K562 (cell line): ENCODE measurements around the gene NET1. TPM values are rescaled to one million over a fixed set of nuclear protein-coding genes. Genes with fewer than 3 reads are reported as not detected.

Source experiments
- CCAR2 ChIP-seq: fragments of 200-400 bp; formaldehyde crosslinking; IDR thresholded peaks from 2 replicates; pipeline ENCODE4 v1.6.1; 2017; ENCODE audit warnings: mild to moderate bottlenecking, low read depth, low read length
- CHD1 ChIP-seq: fragments of 200-600 bp; sonication (generic); IDR thresholded peaks from one replicate; pipeline ENCODE4 v1.6.1; 2012; ENCODE audit warnings: mild to moderate bottlenecking, moderate library complexity, low read length, inconsistent platforms
- HMGXB4 ChIP-seq: sonication (generic); formaldehyde crosslinking; IDR thresholded peaks from 2 replicates; pipeline ENCODE4 v1.8.1; 2023; ENCODE audit warnings: mild to moderate bottlenecking, missing genetic modification reagents
- MECOM ChIP-seq: fragments of 250-450 bp; sonication (Bioruptor Pico); IDR thresholded peaks from 2 replicates; pipeline ENCODE4 v1.8.0; 2022; ENCODE audit warnings: inconsistent platforms
- NFIC ChIP-seq: fragments of 450-650 bp; IDR thresholded peaks from 2 replicates; pipeline ENCODE4 v1.6.1; 2017; ENCODE audit warnings: mild to moderate bottlenecking, inconsistent platforms
- RUNX1 ChIP-seq: sonication (generic); IDR thresholded peaks from 2 replicates; pipeline ENCODE4 v1.6.1; 2016; ENCODE audit warnings: antibody characterized with exemption, low read depth
- SMARCC2 ChIP-seq: fragments of 450-650 bp; IDR thresholded peaks from 2 replicates; pipeline ENCODE4 v1.6.1; 2017; ENCODE audit warnings: antibody characterized with exemption, moderate library complexity, mild to moderate bottlenecking, low read depth
- TSC22D4 ChIP-seq: fragments of 450-650 bp; IDR thresholded peaks from 2 replicates; pipeline ENCODE4 v1.6.1; 2016; ENCODE audit warnings: missing genetic modification characterization, missing biosample characterization, control low read depth
- ZNF175 ChIP-seq: fragments of 200-800 bp; sonication (Bioruptor generic); IDR thresholded peaks from 2 replicates; pipeline ENCODE4 v1.6.1; 2016; ENCODE audit warnings: low read depth, mild to moderate bottlenecking, missing genetic modification characterization, missing compliant biosample characterization
- ZSCAN32 ChIP-seq: fragments of 450-650 bp; formaldehyde crosslinking; IDR thresholded peaks from 2 replicates; pipeline ENCODE4 v1.4.0; 2020; ENCODE audit warnings: mild to moderate bottlenecking, moderate library complexity
- polyA plus RNA-seq, 8 experiments: library from polyadenylated mRNA; depleted of rRNA in 4 of 8; stranded (reverse) in 5 of 8; unstranded in 3 of 8; fragments of >200 nt; fragmentation: Nextera tagmentation in 2 of 8; fragmentation: Illumina TruSeq in 1 of 8; extraction: Ambion mirVana in 2 of 8; extraction: Trizol in 1 of 8; gene quantifications; 2 replicates each; pipeline versions ENCODE4 v1.2.1 to v1.2.3, GENCODE V29; 2011 to 2014; ENCODE audit warnings: inconsistent platforms in 1 of 8, missing spikeins in 1 of 8
- total RNA-seq, 7 experiments: library from RNA; depleted of rRNA in 6 of 7; stranded (reverse); fragments of >200 nt in 6 of 7; fragmentation: Illumina TruSeq in 2 of 7; extraction: Trizol in 2 of 7; gene quantifications; 2 replicates each; pipeline versions ENCODE4 v1.2.1 to v1.2.3, GENCODE V29; 2011 to 2021; ENCODE audit warnings: low replicate concordance in 1 of 7
- TF ChIP-seq, protein P1 (sequence below): fragments of 250-450 bp; sonication (Bioruptor Pico); IDR thresholded peaks from 2 replicates; pipeline ENCODE4 v1.8.0; 2021; ENCODE audit warnings: borderline replicate concordance, mild to moderate bottlenecking, moderate library complexity; ENCODE audit not compliant: poor library complexity, severe bottlenecking
- TF ChIP-seq, protein P2 (sequence below): fragments of 450-650 bp; IDR thresholded peaks from 2 replicates; pipeline ENCODE4 v1.6.1; 2014; ENCODE audit warnings: low read depth, mild to moderate bottlenecking, moderate library complexity, borderline replicate concordance
- TF ChIP-seq, protein P3 (sequence below): fragments of 250-450 bp; sonication (Bioruptor Pico); IDR thresholded peaks from 2 replicates; pipeline ENCODE4 v1.6.1; 2021; ENCODE audit warnings: mild to moderate bottlenecking

NET1 gene
- total and polyA plus RNA-seq, 9 of the 15 experiments (the other 6 are each of a cell fraction or from before 2014, with no cell fraction given), result 47.4 to 258 (median 106) TPM

- TF ChIP-seq, protein P1, sequence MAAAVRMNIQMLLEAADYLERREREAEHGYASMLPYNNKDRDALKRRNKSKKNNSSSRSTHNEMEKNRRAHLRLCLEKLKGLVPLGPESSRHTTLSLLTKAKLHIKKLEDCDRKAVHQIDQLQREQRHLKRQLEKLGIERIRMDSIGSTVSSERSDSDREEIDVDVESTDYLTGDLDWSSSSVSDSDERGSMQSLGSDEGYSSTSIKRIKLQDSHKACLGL (CRISPR knock-in tag), result no peak
- TF ChIP-seq CHD1 (no peak), RUNX1 (no peak), MECOM (CRISPR knock-in tag) (peak; percentile 63), NFIC (peak; percentile 76), SMARCC2 (peak; percentile 77; the same call in 1 of the 2 replicates), TSC22D4 (tag) (no peak), ZNF175 (CRISPR knock-in tag) (0 out of 2 replicates have a peak, but pooled peaks have one; percentile 5), CCAR2 (no peak), HMGXB4 (no peak), ZSCAN32 (no peak)
- TF ChIP-seq, protein P2, sequence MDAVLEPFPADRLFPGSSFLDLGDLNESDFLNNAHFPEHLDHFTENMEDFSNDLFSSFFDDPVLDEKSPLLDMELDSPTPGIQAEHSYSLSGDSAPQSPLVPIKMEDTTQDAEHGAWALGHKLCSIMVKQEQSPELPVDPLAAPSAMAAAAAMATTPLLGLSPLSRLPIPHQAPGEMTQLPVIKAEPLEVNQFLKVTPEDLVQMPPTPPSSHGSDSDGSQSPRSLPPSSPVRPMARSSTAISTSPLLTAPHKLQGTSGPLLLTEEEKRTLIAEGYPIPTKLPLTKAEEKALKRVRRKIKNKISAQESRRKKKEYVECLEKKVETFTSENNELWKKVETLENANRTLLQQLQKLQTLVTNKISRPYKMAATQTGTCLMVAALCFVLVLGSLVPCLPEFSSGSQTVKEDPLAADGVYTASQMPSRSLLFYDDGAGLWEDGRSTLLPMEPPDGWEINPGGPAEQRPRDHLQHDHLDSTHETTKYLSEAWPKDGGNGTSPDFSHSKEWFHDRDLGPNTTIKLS, result no peak
- TF ChIP-seq, protein P3, sequence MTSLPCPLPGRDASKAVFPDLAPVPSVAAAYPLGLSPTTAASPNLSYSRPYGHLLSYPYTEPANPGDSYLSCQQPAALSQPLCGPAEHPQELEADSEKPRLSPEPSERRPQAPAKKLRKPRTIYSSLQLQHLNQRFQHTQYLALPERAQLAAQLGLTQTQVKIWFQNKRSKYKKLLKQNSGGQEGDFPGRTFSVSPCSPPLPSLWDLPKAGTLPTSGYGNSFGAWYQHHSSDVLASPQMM, result no peak
Observed at GRCh38 chr10:5479481-5480161, 67.3 kb downstream of the NET1 start (continued).
